ENCODE measurements around the gene GLT8D1.
A peak's percentile ranks its signal among the peaks of the same experiment; 100 is the strongest.
"Not testable (repeated sequence)": the region's sequence is repeated elsewhere in the genome, so short reads cannot be mapped to it uniquely, and the experiment has no call there.

The GLT8D1 gene

DNA sequence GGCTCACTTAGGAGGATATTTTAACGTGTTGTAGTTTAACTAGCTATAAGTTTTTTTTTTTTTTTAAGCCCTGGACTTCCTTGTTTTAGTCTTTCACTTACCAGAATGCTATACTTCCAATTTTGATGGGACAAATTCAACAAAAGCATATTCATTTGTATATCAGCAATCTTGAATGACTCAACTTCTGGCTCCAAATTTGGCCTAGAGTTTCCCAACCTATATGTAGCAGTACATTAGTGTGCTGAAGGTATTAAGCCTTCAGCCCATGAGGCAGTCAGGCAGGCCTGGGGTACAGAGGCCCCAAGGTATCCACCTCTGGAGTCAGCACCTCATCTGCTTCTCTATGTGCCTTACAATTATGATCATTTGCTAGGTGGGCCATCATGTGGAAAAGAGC, 25.8 kb downstream of the GLT8D1 start:
- DNase-seq, result no peak

DNA sequence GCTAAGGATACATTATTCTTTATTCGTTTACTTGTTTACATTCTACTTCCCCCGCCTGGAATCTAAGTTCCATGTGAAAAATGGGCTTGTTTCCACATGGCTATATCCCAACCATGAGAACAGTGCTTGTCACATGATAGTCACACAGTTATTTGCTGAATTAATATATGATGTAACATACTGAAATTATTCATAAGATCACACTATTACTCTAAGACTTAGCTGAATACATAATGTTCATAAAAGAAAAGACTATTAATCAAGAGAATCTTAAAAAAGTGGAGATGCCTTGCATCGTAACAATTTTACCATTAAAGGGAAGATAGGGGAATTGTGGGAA, 26.4 kb downstream of the GLT8D1 start:
- DNase-seq, result no peak

- no peak for DNase-seq
Observed at GRCh38 chr3:52678265-52679198, 27.1 kb downstream of the GLT8D1 start.

GRCh38 chr3:52676201-52676600, 29.4 kb downstream of the GLT8D1 start:
- not testable (repeated sequence) for DNase-seq

GRCh38 chr3:52671676-52672075, 33.9 kb downstream of the GLT8D1 start:
- DNase-seq, result no peak

GRCh38 chr3:52670621-52671521, 34.7 kb downstream of the GLT8D1 start:
- DNase-seq, result peak; percentile 57

DNA sequence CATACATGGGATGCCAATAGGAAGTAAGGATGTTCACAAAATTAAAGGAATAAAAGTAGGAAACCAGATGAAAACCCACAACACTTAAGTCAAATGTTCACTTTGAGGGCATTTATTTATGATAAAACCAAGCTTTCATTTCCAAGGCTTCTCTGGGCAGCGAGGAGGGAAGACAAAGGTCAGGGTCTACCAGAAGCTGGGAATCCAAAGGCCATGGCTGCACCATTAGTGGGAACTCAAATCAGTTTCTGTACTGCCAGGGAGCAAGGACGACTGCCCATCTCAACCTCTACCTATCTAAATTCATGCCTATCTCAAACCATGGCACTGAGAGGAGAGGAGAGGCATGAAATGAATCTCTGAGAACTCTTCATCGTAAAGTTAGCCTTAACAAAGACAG, 42.5 kb downstream of the GLT8D1 start:
- no peak for DNase-seq

GRCh38 chr3:52660046-52660445, 45.5 kb downstream of the GLT8D1 start:
- DNase-seq, result no peak

DNA sequence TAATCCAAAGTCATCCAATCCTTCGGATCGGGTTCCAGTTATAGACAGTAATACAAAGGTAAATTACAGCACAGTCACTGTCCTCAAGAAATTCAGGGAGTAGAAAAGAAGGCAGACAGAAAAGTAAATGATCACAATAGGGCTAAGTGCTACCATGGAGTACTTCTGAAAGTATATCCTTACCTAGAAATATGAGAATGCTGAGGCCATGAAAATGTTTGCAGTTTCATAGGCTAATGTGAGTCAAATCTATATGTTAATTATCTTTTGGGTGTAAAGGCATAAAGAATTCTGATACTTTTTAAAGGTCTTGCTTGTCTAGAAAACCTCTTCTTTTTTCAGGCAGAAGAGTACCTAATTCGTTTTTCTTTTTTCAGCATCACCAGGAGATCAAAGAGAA, 49.7 kb downstream of the GLT8D1 start:
- DNase-seq, result no peak

GRCh38 chr3:52651592-52651991, 54.0 kb downstream of the GLT8D1 start:
- no peak for DNase-seq

GRCh38 chr3:52650439-52650838, 55.2 kb downstream of the GLT8D1 start:
- no peak for DNase-seq

GRCh38 chr3:52649461-52650210, 56.0 kb downstream of the GLT8D1 start:
- no peak for DNase-seq

DNA sequence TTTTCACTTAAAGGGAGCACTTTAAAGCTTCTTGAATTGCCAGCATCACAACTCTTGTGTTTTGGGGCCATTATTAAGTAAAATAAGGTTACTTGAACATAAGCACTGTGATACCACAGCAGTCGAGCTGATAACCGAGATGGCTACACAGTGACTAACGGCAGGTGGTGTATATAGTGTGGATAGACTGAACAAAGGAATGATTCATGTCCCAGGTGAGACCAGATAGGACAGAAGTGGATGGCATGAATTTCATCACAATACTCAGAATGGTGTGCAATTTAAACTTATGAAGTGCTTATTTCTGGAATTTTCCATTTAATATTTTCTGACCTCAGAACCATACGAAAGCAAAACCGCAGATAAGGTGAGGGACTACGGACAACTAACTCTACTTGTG, 60.0 kb downstream of the GLT8D1 start:
- DNase-seq, result no peak
